Peyer's patch (tissue), 4 donors: ENCODE data around the gene MOB3B.

ENCODE experiments used
- POLR2A ChIP-seq, 2 donors: fragments of 450-650 bp; IDR thresholded peaks; one replicate each; pipeline ENCODE4 v1.5.1; 2017; ENCODE audit warnings: antibody characterized with exemption in 2 of 2, mild to moderate bottlenecking in 2 of 2, moderate library complexity in 2 of 2
- TF ChIP-seq, protein P1 (sequence below), 6 experiments: fragments of 450-650 bp in 4 of 6; fragments of 200-600 bp in 2 of 6; sonication (generic) in 1 of 6; IDR thresholded peaks; one replicate each; pipeline ENCODE4 v1.5.1; 2017 to 2019; ENCODE audit warnings: antibody characterized with exemption in 6 of 6, mild to moderate bottlenecking in 3 of 6, moderate library complexity in 1 of 6

DNA sequence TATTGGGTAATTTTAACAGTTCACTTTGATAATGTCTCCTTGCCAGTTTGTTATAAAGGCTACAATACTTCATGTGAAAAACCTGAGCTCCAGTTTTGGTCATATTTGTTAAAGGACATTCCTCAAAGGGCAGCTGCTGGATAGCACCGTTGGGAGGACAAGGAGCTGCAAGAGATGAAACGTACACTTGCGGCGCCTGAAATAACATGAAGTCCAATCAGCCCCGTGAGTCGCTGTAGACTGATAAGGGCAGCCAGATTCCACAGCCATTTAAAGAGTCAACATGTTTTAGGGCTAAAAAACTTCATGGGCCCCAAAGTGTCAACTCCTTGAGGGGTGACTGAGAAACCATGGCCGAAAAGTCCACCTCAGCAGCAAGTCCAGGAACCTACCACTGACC, 91.1 kb downstream of the MOB3B start:
- TF ChIP-seq, protein P1, sequence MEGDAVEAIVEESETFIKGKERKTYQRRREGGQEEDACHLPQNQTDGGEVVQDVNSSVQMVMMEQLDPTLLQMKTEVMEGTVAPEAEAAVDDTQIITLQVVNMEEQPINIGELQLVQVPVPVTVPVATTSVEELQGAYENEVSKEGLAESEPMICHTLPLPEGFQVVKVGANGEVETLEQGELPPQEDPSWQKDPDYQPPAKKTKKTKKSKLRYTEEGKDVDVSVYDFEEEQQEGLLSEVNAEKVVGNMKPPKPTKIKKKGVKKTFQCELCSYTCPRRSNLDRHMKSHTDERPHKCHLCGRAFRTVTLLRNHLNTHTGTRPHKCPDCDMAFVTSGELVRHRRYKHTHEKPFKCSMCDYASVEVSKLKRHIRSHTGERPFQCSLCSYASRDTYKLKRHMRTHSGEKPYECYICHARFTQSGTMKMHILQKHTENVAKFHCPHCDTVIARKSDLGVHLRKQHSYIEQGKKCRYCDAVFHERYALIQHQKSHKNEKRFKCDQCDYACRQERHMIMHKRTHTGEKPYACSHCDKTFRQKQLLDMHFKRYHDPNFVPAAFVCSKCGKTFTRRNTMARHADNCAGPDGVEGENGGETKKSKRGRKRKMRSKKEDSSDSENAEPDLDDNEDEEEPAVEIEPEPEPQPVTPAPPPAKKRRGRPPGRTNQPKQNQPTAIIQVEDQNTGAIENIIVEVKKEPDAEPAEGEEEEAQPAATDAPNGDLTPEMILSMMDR (IDR thresholded peaks at IDR 0.05), result no peak
- TF ChIP-seq POLR2A (IDR thresholded peaks at IDR 0.05), result no peak
